CD8-positive, alpha-beta memory T cell (primary cell): Measurements from ENCODE around the gene NINJ1. TPM values are rescaled to one million over a fixed set of nuclear protein-coding genes. Genes with fewer than 3 reads are reported as not detected.
A peak's percentile ranks its signal among the peaks of the same experiment; 100 is the strongest.

ENCODE experiments used
- CTCF ChIA-PET: fragments of 350-600 bp; sonication (Branson Sonifier 250); formaldehyde crosslinking; loops from one replicate; lab custom pipeline; 2021; ENCODE audit warnings: antibody characterized with exemption; lab: Charles Lee
- POLR2A ChIA-PET: fragments of 350-600 bp; sonication (Branson Sonifier 250); formaldehyde crosslinking; loops from one replicate; lab custom pipeline; 2021; ENCODE audit warnings: antibody characterized with exemption; lab: Charles Lee
- DNase-seq, 5 donors: peaks; one replicate each; pipeline versions ENCODE4 v3.0.0 to v3.0.0-alpha.2; 2020 to 2022; ENCODE audit warnings: mixed read lengths in 1 of 5
- H3K27ac ChIP-seq: one replicate; pipeline ENCODE4 v1.7.0; 2013; ENCODE audit warnings: low read depth, mild to moderate bottlenecking, low read length, moderate library complexity
- H3K27me3 ChIP-seq: 2 replicates; pipeline ENCODE4 v1.7.0; 2013; ENCODE audit warnings: low read length, mild to moderate bottlenecking; ENCODE audit not compliant: insufficient read depth, poor library complexity, severe bottlenecking
- H3K36me3 ChIP-seq: 2 replicates; pipeline ENCODE4 v1.7.0; 2013; ENCODE audit warnings: mild to moderate bottlenecking, low read length, moderate library complexity; ENCODE audit not compliant: insufficient read depth
- H3K4me1 ChIP-seq: 2 replicates; pipeline ENCODE4 v1.7.0; 2013; ENCODE audit warnings: mild to moderate bottlenecking, low read length, moderate library complexity; ENCODE audit not compliant: insufficient read depth
- H3K4me3 ChIP-seq: 2 replicates; pipeline ENCODE4 v1.7.0; 2013; ENCODE audit warnings: mild to moderate bottlenecking, low read length
- H3K9me3 ChIP-seq: 2 replicates; pipeline ENCODE4 v1.7.0; 2013; ENCODE audit warnings: mild to moderate bottlenecking, low read length
- H3K27ac Mint-ChIP-seq, 8 donors: one replicate each; pipeline ENCODE4 v1.8.0; 2020 to 2021; ENCODE audit warnings: mixed read lengths in 8 of 8, mild to moderate bottlenecking in 6 of 8, inconsistent platforms in 3 of 8, moderate library complexity in 3 of 8
- H3K27me3 Mint-ChIP-seq, 2 donors: one replicate each; pipeline ENCODE4 v1.8.0; 2020 to 2021; ENCODE audit warnings: mixed read lengths in 2 of 2, mild to moderate bottlenecking in 1 of 2, moderate library complexity in 1 of 2
- H3K36me3 Mint-ChIP-seq, 3 donors: one replicate each; pipeline ENCODE4 v1.8.0; 2020 to 2021; ENCODE audit warnings: mixed read lengths in 3 of 3, inconsistent platforms in 1 of 3, mild to moderate bottlenecking in 1 of 3
- H3K4me1 Mint-ChIP-seq, 3 donors: one replicate each; pipeline ENCODE4 v1.8.0; 2020 to 2021; ENCODE audit warnings: mixed read lengths in 3 of 3, inconsistent platforms in 1 of 3, mild to moderate bottlenecking in 1 of 3
- H3K4me3 Mint-ChIP-seq, 7 donors: one replicate each; pipeline ENCODE4 v1.8.0; 2020 to 2021; ENCODE audit warnings: mixed read lengths in 7 of 7, mild to moderate bottlenecking in 6 of 7, moderate library complexity in 4 of 7, inconsistent platforms in 2 of 7
- H3K9me3 Mint-ChIP-seq, 5 donors: one replicate each; pipeline ENCODE4 v1.8.0; 2020 to 2022; ENCODE audit warnings: mixed read lengths in 5 of 5, mild to moderate bottlenecking in 3 of 5, moderate library complexity in 2 of 5, inconsistent platforms in 1 of 5
- polyA plus RNA-seq: library from polyadenylated mRNA; unstranded; fragments of 300-500 nt; fragmentation: Illumina TruSeq; gene quantifications from one replicate; pipeline ENCODE4 v1.2.3, GENCODE V29; 2021
- total RNA-seq, 2 experiments: library from RNA; stranded (reverse); gene quantifications; one replicate each; pipeline ENCODE4 v1.2.3, GENCODE V29; 2021

The NINJ1 gene
- total and polyA plus RNA-seq, 3 experiments from 2014 or later = 59.9 to 103 (median 62.9) TPM

DNA sequence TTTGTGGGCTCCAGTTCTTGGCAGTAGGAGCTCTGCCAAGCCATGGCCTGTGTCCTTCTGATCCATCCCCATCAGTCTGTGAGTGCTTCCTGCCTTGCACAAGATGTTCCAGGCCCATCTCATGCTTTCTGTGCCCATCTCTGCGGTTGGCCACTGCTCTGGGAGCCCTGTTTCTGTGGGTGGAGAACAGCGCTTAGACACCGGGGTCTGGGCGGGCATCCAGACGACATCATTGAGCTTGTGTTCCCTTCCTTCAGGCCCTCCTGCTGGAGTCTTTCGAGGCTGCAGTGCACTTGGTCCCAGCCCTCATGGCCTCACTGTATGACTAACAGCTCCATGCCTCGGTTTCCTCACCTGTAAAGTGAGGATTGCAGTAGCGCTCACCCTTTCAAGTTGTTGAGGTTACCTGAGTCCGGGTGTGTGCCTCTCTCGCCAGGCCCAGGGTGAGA is 52.9 kb downstream of the NINJ1 start:
- ChIA-PET POLR2A (no interaction called here), CTCF (interaction anchor here (0.8 to 2.2 kb wide), 3 partner anchors 8 to 77 kb away, joined by 3 to 8 read pairs (median 6); no protein-coding TSS in a partner anchor)
- H3K4me3 ChIP-seq = no peak overlapping the region
- no peaks in the 10 kb centered on the region for H3K27me3 Mint-ChIP-seq
- no peaks in the 10 kb centered on the region for H3K9me3 Mint-ChIP-seq
- peak overlapping the region in 3 of 8 donors; percentile 37 to 77 (median 50) for H3K27ac Mint-ChIP-seq
- H3K27ac ChIP-seq = no peak overlapping the region
- H3K27me3 ChIP-seq = no peaks in the 10 kb centered on the region
- DNase-seq = no peak
- no peak overlapping the region for H3K4me3 Mint-ChIP-seq
- H3K9me3 ChIP-seq = no peaks in the 10 kb centered on the region
- H3K4me1 Mint-ChIP-seq = peaks cover 13 to 44% (median 14%) of the 10 kb centered on the region in 3 donors
- peaks cover 14 to 75% (median 23%) of the 10 kb centered on the region in 3 donors for H3K36me3 Mint-ChIP-seq
- H3K36me3 ChIP-seq = peaks cover 35% of the 10 kb centered on the region
- H3K4me1 ChIP-seq = peaks cover 23% of the 10 kb centered on the region

DNA sequence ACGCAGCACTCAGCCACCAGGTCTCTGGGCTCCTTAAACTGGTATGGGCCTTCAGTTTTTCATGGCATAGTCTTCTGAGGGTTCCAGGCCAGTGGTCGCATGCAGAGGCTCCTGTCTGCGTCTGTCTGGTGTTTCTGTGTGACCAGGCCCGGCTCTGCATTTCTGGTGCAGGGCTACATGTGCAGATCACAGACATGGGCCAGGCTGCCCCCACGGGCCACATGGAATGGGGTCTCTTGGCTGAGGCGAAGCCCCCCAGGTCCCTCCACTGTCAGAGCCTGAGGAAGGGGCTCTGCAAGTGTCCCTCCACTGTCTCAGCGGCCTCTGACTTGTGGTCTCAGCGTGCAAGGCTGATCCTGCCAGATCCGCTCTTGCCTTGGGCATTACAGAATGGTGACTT is 53.6 kb downstream of the NINJ1 start:
- POLR2A ChIA-PET = no interaction called here
- Histone ChIP-seq H3K4me1 (peaks cover 25% of the 10 kb centered on the region), H3K4me3 (no peak overlapping the region), H3K36me3 (peaks cover 32% of the 10 kb centered on the region), H3K27me3 (no peaks in the 10 kb centered on the region), H3K27ac (no peak overlapping the region), H3K9me3 (no peaks in the 10 kb centered on the region)
- Mint-ChIP-seq H3K4me1 (peaks cover 13 to 51% (median 15%) of the 10 kb centered on the region in 3 donors), H3K9me3 (no peaks in the 10 kb centered on the region), H3K36me3 (peaks cover 9 to 71% (median 18%) of the 10 kb centered on the region in 3 donors), H3K27ac (peak overlapping the region in 1 of 8 donors; percentile 37), H3K4me3 (no peak overlapping the region), H3K27me3 (no peaks in the 10 kb centered on the region)
- CTCF ChIA-PET = interaction anchor here (0.8 to 2.2 kb wide), 2 partner anchors 9 to 52 kb away, joined by 3 to 6 read pairs; no protein-coding TSS in a partner anchor
- no peak for DNase-seq

DNA sequence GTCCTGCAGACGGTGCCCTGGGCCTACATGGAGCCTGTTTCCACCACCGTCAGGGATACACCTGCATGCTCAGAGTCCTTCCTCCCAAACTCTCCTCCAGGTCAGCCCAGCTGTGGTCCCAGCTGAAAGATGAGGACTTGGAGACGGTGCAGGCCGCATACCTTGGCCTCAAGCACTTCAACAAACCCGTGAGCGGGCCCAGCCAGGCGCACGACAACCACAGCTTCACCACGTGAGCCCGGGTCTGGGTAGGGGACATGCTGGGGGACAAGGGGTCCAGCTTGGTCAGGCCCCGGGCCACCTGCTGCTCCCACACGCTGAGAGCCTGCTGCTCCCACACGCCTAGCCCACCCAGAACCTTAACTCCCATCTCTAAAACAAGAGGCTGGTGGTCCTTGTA is 54.7 kb downstream of the NINJ1 start:
- Mint-ChIP-seq H3K4me3 (no peak overlapping the region), H3K27me3 (no peaks in the 10 kb centered on the region), H3K9me3 (no peaks in the 10 kb centered on the region), H3K4me1 (peaks cover 19 to 60% (median 19%) of the 10 kb centered on the region in 3 donors), H3K36me3 (peaks cover 8 to 71% (median 17%) of the 10 kb centered on the region in 3 donors), H3K27ac (peak overlapping the region in 2 of 8 donors; percentile 45 to 77)
- Histone ChIP-seq H3K27ac (no peak overlapping the region), H3K36me3 (peaks cover 24% of the 10 kb centered on the region), H3K4me3 (no peak overlapping the region), H3K4me1 (peaks cover 25% of the 10 kb centered on the region), H3K9me3 (no peaks in the 10 kb centered on the region), H3K27me3 (no peaks in the 10 kb centered on the region)
- peak in 1 of 5 donors; percentile 19 for DNase-seq
- ChIA-PET POLR2A (no interaction called here), CTCF (no interaction called here)

DNA sequence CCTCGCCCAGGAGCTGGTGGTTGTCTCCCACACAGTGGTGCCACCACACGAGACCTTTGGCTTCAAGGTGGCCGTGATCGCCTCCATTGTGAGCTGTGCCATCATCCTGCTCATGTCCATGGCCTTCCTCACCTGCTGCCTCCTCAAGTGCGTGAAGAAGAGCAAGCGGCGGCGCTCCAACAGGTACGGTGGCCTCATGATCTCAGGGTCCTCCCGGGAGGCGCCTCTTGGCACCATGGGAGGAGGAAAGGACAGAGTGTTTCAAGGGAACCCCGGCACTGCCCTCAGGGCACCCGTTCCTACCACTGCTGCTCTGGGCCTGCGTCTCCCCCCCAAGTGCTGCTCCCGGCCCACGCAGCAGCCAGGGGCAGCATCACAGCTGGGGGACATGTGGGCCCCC is 56.2 kb downstream of the NINJ1 start:
- no peak overlapping the region for H3K4me3 ChIP-seq
- no peak overlapping the region for H3K27ac ChIP-seq
- peak in 1 of 5 donors; percentile 22 for DNase-seq
- peaks cover 12% of the 10 kb centered on the region for H3K4me1 ChIP-seq
- Mint-ChIP-seq H3K27me3 (no peaks in the 10 kb centered on the region), H3K36me3 (peaks cover 8 to 69% (median 13%) of the 10 kb centered on the region in 3 donors), H3K4me3 (no peak overlapping the region), H3K27ac (no peak overlapping the region), H3K4me1 (peaks cover 14 to 62% (median 16%) of the 10 kb centered on the region in 3 donors), H3K9me3 (no peaks in the 10 kb centered on the region)
- no peaks in the 10 kb centered on the region for H3K27me3 ChIP-seq
- peaks cover 21% of the 10 kb centered on the region for H3K36me3 ChIP-seq
- H3K9me3 ChIP-seq = no peaks in the 10 kb centered on the region
- ChIA-PET POLR2A (no interaction called here), CTCF (no interaction called here)

DNA sequence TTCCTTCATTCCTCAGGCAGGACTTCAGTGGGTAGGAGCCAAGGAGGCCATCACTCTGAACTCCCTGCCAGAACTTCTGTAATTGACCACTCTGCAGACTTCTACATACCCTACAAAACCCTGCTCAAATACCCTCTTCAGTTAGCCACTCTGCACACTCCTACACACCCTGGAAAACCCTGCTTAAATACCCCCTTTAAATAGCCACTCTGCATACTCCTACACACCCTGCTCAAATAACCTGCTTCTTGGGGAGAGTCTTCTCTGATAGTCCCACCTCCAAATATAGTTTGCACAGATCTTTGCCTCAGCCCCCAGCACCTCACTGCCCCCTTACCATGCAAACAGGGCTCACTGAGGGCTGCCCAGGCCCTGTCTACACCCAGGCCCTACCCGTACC is 56.7 kb downstream of the NINJ1 start:
- H3K9me3 Mint-ChIP-seq = no peaks in the 10 kb centered on the region
- H3K4me3 ChIP-seq = no peak overlapping the region
- peaks cover 8 to 69% (median 13%) of the 10 kb centered on the region in 3 donors for H3K36me3 Mint-ChIP-seq
- H3K4me3 Mint-ChIP-seq = no peak overlapping the region
- H3K36me3 ChIP-seq = peaks cover 22% of the 10 kb centered on the region
- H3K27ac ChIP-seq = no peak overlapping the region
- peaks cover 14 to 62% (median 15%) of the 10 kb centered on the region in 3 donors for H3K4me1 Mint-ChIP-seq
- peaks cover 12% of the 10 kb centered on the region for H3K4me1 ChIP-seq
- POLR2A ChIA-PET = no interaction called here
- CTCF ChIA-PET = no interaction called here
- no peak for DNase-seq
- peak overlapping the region in 1 of 8 donors; percentile 56 for H3K27ac Mint-ChIP-seq
- H3K27me3 Mint-ChIP-seq = no peaks in the 10 kb centered on the region
- H3K27me3 ChIP-seq = no peaks in the 10 kb centered on the region
- no peaks in the 10 kb centered on the region for H3K9me3 ChIP-seq

DNA sequence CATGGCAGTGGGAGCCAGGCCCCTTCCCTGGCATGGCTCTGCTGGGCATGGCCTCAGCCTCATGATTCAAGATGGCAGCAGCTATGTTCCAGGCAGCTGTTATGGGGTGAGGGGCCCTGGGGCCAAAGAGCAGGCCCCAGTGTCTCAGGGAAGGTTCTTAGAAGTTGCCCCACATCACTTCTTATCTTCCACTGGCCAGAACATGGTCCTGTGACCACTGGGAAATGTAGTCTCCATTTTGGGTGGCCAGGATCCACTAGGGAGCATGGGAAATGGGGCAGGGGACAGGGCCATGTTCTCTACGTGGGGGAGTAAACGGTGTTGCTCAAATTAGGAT is 57.3 kb downstream of the NINJ1 start:
- no peaks in the 10 kb centered on the region for H3K9me3 Mint-ChIP-seq
- H3K36me3 Mint-ChIP-seq = peaks cover 8 to 66% (median 13%) of the 10 kb centered on the region in 3 donors
- CTCF ChIA-PET = no interaction called here
- Histone ChIP-seq H3K27me3 (no peaks in the 10 kb centered on the region), H3K9me3 (no peaks in the 10 kb centered on the region), H3K4me3 (no peak overlapping the region), H3K27ac (no peak overlapping the region), H3K4me1 (peaks cover 18% of the 10 kb centered on the region), H3K36me3 (peaks cover 28% of the 10 kb centered on the region)
- no peaks in the 10 kb centered on the region for H3K27me3 Mint-ChIP-seq
- peaks cover 14 to 65% (median 16%) of the 10 kb centered on the region in 3 donors for H3K4me1 Mint-ChIP-seq
- POLR2A ChIA-PET = interaction anchor here (0.8 kb wide), 1 partner anchor 12 kb away, joined by 4 read pairs; no protein-coding TSS in a partner anchor
- H3K27ac Mint-ChIP-seq = peak overlapping the region in 1 of 8 donors; percentile 29
- H3K4me3 Mint-ChIP-seq = no peak overlapping the region
- DNase-seq = no peak

DNA sequence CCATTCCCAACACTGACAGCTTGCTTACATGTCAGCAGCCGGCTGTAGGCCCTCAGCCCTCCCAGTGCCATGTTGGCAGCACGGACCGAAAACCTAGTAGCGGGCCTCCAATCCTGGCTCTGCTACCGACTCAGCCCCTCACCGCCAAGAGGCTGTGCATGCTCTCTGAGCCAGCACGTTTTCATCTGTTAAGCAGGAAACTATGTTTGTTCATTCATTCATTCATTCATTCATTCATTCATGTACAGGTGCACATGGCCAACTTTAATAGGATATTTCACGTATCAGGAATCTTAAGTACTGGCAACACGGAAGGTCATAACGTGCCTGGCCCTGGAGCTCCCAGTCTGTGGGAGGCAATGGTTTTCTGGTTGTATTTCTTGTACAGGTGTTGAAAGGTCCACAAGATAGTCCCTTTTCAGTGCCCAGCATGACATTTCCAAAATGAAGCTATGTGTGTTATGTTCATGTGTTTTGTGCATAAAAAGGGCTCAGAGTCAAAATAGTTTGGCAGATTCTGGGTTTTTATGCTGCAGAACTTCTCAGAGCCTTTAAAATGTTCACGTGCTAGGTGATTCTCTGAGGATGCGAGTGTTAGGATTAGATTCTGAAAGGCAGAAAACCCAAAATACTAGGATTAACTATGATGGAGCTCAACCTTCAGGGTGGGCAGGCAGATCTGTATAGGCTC is 57.8 kb downstream of the NINJ1 start:
- peaks cover 8 to 65% (median 12%) of the 10 kb centered on the region in 3 donors for H3K36me3 Mint-ChIP-seq
- ChIA-PET CTCF (interaction anchor here (1.1 kb wide), 1 partner anchor 11 kb away, joined by 3 read pairs; no protein-coding TSS in a partner anchor), POLR2A (interaction anchor here (0.8 kb wide), 1 partner anchor 12 kb away, joined by 4 read pairs; no protein-coding TSS in a partner anchor)
- no peaks in the 10 kb centered on the region for H3K27me3 Mint-ChIP-seq
- Histone ChIP-seq H3K4me1 (peaks cover 23% of the 10 kb centered on the region), H3K27ac (no peak overlapping the region), H3K9me3 (no peaks in the 10 kb centered on the region), H3K27me3 (no peaks in the 10 kb centered on the region), H3K36me3 (peaks cover 33% of the 10 kb centered on the region), H3K4me3 (no peak overlapping the region)
- no peak overlapping the region for H3K4me3 Mint-ChIP-seq
- no peaks in the 10 kb centered on the region for H3K9me3 Mint-ChIP-seq
- peak overlapping the region in 1 of 8 donors; percentile 29 for H3K27ac Mint-ChIP-seq
- peak in 1 of 5 donors; percentile 25 for DNase-seq
- peaks cover 16 to 64% (median 20%) of the 10 kb centered on the region in 3 donors for H3K4me1 Mint-ChIP-seq

DNA sequence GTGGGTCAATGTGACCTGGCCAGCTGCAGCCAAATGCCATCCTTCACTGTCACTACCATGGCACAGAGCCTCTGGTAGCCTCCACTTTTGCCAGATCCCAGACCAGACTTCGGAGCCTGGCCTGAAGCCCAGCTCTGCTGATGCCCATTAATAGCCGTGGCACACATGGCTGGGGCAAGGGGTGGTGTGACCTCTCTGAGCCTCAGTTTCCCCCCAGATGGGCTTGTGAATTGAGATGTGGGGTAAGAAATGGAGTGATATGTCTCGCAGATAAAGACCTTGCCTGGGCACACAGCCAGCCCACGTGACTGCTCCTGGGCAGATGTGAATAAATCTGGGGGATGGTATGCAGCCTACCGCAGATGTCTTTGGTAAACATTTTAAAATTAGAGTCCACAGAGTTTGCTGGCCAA is 61.7 kb downstream of the NINJ1 start:
- Mint-ChIP-seq H3K4me1 (peaks cover 29 to 90% (median 46%) of the 10 kb centered on the region in 3 donors), H3K4me3 (peak overlapping the region in 1 of 7 donors; percentile 18), H3K9me3 (no peaks in the 10 kb centered on the region), H3K27ac (no peak overlapping the region), H3K36me3 (peaks cover 6 to 65% (median 8%) of the 10 kb centered on the region in 3 donors), H3K27me3 (no peaks in the 10 kb centered on the region)
- H3K4me1 ChIP-seq = peaks cover 54% of the 10 kb centered on the region
- H3K36me3 ChIP-seq = peaks cover 22% of the 10 kb centered on the region
- no peak overlapping the region for H3K27ac ChIP-seq
- no peak overlapping the region for H3K4me3 ChIP-seq
- ChIA-PET POLR2A (no interaction called here), CTCF (interaction anchor here (1.1 kb wide), 1 partner anchor 68 kb away, joined by 4 read pairs; no protein-coding TSS in a partner anchor)
- no peak for DNase-seq
- no peaks in the 10 kb centered on the region for H3K27me3 ChIP-seq
- H3K9me3 ChIP-seq = no peaks in the 10 kb centered on the region
